GM12878 (cell line): ENCODE data around the gene PNMT. TPM values are rescaled to one million over a fixed set of nuclear protein-coding genes. Genes with fewer than 3 reads are reported as not detected.

Experiments used
- BACH1 ChIP-seq: fragments of 450-650 bp; IDR thresholded peaks from 2 replicates; pipeline ENCODE4 v1.6.1; 2017; ENCODE audit warnings: mild to moderate bottlenecking, borderline replicate concordance
- IKZF2 ChIP-seq, 2 experiments: fragments of 450-650 bp; IDR thresholded peaks; 2 replicates each; pipeline ENCODE4 v1.6.1; 2017; ENCODE audit warnings: mild to moderate bottlenecking in 2 of 2, moderate library complexity in 2 of 2
- JUNB ChIP-seq: IDR thresholded peaks from 2 replicates; pipeline ENCODE4 v1.6.1; 2016; ENCODE audit warnings: antibody characterized with exemption, mild to moderate bottlenecking
- LARP7 ChIP-seq: fragments of 450-650 bp; IDR thresholded peaks from 2 replicates; pipeline ENCODE4 v1.6.1; 2017; ENCODE audit warnings: mild to moderate bottlenecking
- NFXL1 ChIP-seq: fragments of 450-650 bp; IDR thresholded peaks from 2 replicates; pipeline ENCODE4 v1.6.1; 2017; ENCODE audit warnings: antibody characterized with exemption, mild to moderate bottlenecking, borderline replicate concordance
- NFYA ChIP-seq: IDR thresholded peaks from 2 replicates; pipeline ENCODE4 v1.6.1; 2011; ENCODE audit warnings: low read depth, mild to moderate bottlenecking, low read length, improper control_type of control experiment, borderline replicate concordance
- SIX5 ChIP-seq: IDR thresholded peaks from 2 replicates; pipeline ENCODE4 v1.6.1; 2011; ENCODE audit warnings: mild to moderate bottlenecking, low read depth, low read length, moderate library complexity; ENCODE audit not compliant: severe bottlenecking
- SREBF1 ChIP-seq: IDR thresholded peaks from 2 replicates; pipeline ENCODE4 v1.6.1; 2012; ENCODE audit warnings: mild to moderate bottlenecking, low read length
- TAF1 ChIP-seq: IDR thresholded peaks from 2 replicates; pipeline ENCODE4 v1.6.1; 2011; ENCODE audit warnings: mild to moderate bottlenecking, low read depth, low read length, borderline replicate concordance
- polyA plus RNA-seq, 11 experiments: library from polyadenylated mRNA; depleted of rRNA in 4 of 11; unstranded in 6 of 11; stranded (reverse) in 5 of 11; fragments of >200 nt; fragmentation: Nextera tagmentation in 4 of 11; fragmentation: Illumina TruSeq in 1 of 11; extraction: Ambion mirVana in 4 of 11; extraction: Trizol in 1 of 11; gene quantifications; 1 replicate in 1 of 11; 2 replicates in 10 of 11; pipeline versions ENCODE4 v1.2.1 to v1.2.3, GENCODE V29; 2011 to 2016; ENCODE audit warnings: inconsistent platforms in 2 of 11, missing spikeins in 2 of 11, low read depth in 1 of 11
- total RNA-seq, 4 experiments: library from RNA; depleted of rRNA in 3 of 4; stranded (reverse); fragments of >200 nt in 3 of 4; fragmentation: Illumina TruSeq in 1 of 4; extraction: Trizol in 1 of 4; gene quantifications; 2 replicates each; pipeline versions ENCODE4 v1.2.1 to v1.2.3, GENCODE V29; 2013 to 2021
- TF ChIP-seq, protein P1 (sequence below): fragments of 450-650 bp; IDR thresholded peaks from 2 replicates; pipeline ENCODE4 v1.6.1; 2017; ENCODE audit warnings: mild to moderate bottlenecking, moderate library complexity
- TF ChIP-seq, protein P2 (sequence below): fragments of 450-650 bp; IDR thresholded peaks from 2 replicates; pipeline ENCODE4 v1.6.1; 2016; ENCODE audit warnings: mild to moderate bottlenecking
- TF ChIP-seq, protein P3 (sequence below): fragments of 450-650 bp; IDR thresholded peaks from 2 replicates; pipeline ENCODE4 v1.6.1; 2016; ENCODE audit warnings: mild to moderate bottlenecking, moderate library complexity, borderline replicate concordance
- TF ChIP-seq, protein P4 (sequence below), 3 experiments: IDR thresholded peaks in 2 of 3; conservative IDR thresholded peaks in 1 of 3; 2 replicates each; pipeline ENCODE4 v1.5.1; 2011; ENCODE audit warnings: low read depth in 3 of 3, low read length in 3 of 3, mild to moderate bottlenecking in 3 of 3, control low read depth in 2 of 3, moderate library complexity in 2 of 3, inconsistent platforms in 1 of 3, mixed read lengths in 1 of 3; ENCODE audit not compliant: control insufficient read depth in 2 of 3, insufficient read depth in 1 of 3; ENCODE audit errors: extremely low read depth in 1 of 3
- TF ChIP-seq, protein P5 (sequence below): IDR thresholded peaks from 2 replicates; pipeline ENCODE4 v1.6.1; 2011; ENCODE audit warnings: borderline replicate concordance, low read depth, mild to moderate bottlenecking, moderate library complexity, low read length; ENCODE audit not compliant: insufficient read depth, poor library complexity, severe bottlenecking
- TF ChIP-seq, protein P6 (sequence below): IDR thresholded peaks from 2 replicates; pipeline ENCODE4 v1.6.1; 2011; ENCODE audit warnings: borderline replicate concordance, low read depth, mild to moderate bottlenecking, moderate library complexity, mixed read lengths, low read length; ENCODE audit not compliant: insufficient read depth; ENCODE audit errors: extremely low read length

Gene PNMT
- total and polyA plus RNA-seq, 10 of the 15 experiments (the other 5 are each of a cell fraction or from before 2014, with no cell fraction given) = not detected

DNA sequence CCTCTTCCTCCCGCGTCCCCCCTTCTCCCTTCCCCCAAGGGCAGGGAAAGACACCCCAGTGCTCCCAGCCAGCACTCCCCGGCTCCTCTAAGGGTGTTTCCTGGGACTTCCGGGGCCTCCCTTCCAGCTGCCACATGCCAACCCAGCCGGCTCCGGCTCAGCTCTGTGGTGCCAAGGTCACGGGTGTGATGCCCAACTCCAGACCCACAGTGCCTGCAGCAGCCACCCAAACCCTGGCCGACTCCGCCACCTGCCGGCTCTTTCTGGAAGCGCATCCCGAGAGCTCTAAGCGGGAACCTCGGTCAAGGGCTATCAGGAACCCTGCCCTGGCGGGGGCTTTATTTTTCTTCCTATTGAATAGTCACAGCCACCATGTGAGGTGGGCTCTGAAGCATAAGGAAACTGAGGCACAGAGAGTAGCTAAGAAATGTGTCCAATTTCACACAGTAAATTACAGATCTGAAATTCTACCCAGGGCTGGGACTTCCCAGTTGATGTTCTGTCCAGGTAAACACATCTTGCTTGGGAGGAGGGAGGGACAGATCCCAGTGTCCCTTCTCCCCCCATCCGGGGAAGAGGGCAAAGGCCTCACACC lies 44.8 kb upstream of the PNMT start (continued):
- TF ChIP-seq, protein P1, sequence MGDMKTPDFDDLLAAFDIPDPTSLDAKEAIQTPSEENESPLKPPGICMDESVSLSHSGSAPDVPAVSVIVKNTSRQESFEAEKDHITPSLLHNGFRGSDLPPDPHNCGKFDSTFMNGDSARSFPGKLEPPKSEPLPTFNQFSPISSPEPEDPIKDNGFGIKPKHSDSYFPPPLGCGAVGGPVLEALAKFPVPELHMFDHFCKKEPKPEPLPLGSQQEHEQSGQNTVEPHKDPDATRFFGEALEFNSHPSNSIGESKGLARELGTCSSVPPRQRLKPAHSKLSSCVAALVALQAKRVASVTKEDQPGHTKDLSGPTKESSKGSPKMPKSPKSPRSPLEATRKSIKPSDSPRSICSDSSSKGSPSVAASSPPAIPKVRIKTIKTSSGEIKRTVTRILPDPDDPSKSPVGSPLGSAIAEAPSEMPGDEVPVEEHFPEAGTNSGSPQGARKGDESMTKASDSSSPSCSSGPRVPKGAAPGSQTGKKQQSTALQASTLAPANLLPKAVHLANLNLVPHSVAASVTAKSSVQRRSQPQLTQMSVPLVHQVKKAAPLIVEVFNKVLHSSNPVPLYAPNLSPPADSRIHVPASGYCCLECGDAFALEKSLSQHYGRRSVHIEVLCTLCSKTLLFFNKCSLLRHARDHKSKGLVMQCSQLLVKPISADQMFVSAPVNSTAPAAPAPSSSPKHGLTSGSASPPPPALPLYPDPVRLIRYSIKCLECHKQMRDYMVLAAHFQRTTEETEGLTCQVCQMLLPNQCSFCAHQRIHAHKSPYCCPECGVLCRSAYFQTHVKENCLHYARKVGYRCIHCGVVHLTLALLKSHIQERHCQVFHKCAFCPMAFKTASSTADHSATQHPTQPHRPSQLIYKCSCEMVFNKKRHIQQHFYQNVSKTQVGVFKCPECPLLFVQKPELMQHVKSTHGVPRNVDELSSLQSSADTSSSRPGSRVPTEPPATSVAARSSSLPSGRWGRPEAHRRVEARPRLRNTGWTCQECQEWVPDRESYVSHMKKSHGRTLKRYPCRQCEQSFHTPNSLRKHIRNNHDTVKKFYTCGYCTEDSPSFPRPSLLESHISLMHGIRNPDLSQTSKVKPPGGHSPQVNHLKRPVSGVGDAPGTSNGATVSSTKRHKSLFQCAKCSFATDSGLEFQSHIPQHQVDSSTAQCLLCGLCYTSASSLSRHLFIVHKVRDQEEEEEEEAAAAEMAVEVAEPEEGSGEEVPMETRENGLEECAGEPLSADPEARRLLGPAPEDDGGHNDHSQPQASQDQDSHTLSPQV = no peak
- TF ChIP-seq SREBF1 (no peak), SIX5 (no peak), LARP7 (no peak), IKZF2 (IDR thresholded peaks at IDR 0.05) (peak in 1 of 2 experiments; percentile 30; a peak in 1 of 4 replicates), NFXL1 (no peak), TAF1 (no peak), JUNB (no peak), NFYA (no peak), BACH1 (no peak)
- TF ChIP-seq, protein P2, sequence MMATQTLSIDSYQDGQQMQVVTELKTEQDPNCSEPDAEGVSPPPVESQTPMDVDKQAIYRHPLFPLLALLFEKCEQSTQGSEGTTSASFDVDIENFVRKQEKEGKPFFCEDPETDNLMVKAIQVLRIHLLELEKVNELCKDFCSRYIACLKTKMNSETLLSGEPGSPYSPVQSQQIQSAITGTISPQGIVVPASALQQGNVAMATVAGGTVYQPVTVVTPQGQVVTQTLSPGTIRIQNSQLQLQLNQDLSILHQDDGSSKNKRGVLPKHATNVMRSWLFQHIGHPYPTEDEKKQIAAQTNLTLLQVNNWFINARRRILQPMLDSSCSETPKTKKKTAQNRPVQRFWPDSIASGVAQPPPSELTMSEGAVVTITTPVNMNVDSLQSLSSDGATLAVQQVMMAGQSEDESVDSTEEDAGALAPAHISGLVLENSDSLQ = no peak
- TF ChIP-seq, protein P3, sequence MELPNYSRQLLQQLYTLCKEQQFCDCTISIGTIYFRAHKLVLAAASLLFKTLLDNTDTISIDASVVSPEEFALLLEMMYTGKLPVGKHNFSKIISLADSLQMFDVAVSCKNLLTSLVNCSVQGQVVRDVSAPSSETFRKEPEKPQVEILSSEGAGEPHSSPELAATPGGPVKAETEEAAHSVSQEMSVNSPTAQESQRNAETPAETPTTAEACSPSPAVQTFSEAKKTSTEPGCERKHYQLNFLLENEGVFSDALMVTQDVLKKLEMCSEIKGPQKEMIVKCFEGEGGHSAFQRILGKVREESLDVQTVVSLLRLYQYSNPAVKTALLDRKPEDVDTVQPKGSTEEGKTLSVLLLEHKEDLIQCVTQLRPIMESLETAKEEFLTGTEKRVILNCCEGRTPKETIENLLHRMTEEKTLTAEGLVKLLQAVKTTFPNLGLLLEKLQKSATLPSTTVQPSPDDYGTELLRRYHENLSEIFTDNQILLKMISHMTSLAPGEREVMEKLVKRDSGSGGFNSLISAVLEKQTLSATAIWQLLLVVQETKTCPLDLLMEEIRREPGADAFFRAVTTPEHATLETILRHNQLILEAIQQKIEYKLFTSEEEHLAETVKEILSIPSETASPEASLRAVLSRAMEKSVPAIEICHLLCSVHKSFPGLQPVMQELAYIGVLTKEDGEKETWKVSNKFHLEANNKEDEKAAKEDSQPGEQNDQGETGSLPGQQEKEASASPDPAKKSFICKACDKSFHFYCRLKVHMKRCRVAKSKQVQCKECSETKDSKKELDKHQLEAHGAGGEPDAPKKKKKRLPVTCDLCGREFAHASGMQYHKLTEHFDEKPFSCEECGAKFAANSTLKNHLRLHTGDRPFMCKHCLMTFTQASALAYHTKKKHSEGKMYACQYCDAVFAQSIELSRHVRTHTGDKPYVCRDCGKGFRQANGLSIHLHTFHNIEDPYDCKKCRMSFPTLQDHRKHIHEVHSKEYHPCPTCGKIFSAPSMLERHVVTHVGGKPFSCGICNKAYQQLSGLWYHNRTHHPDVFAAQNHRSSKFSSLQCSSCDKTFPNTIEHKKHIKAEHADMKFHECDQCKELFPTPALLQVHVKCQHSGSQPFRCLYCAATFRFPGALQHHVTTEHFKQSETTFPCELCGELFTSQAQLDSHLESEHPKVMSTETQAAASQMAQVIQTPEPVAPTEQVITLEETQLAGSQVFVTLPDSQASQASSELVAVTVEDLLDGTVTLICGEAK = no peak
- TF ChIP-seq, protein P4, sequence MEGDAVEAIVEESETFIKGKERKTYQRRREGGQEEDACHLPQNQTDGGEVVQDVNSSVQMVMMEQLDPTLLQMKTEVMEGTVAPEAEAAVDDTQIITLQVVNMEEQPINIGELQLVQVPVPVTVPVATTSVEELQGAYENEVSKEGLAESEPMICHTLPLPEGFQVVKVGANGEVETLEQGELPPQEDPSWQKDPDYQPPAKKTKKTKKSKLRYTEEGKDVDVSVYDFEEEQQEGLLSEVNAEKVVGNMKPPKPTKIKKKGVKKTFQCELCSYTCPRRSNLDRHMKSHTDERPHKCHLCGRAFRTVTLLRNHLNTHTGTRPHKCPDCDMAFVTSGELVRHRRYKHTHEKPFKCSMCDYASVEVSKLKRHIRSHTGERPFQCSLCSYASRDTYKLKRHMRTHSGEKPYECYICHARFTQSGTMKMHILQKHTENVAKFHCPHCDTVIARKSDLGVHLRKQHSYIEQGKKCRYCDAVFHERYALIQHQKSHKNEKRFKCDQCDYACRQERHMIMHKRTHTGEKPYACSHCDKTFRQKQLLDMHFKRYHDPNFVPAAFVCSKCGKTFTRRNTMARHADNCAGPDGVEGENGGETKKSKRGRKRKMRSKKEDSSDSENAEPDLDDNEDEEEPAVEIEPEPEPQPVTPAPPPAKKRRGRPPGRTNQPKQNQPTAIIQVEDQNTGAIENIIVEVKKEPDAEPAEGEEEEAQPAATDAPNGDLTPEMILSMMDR (IDR thresholded peaks at IDR 0.05 in 2 of 3, conservative IDR thresholded peaks at IDR 0.05 in 1 of 3; ENCODE audit: control insufficient read depth in 2 of 3, extremely low read depth in 1 of 3, insufficient read depth in 1 of 3, low read depth in 3 of 3, low read length in 3 of 3) = peak; percentile 92 to 97 (median 92)
- TF ChIP-seq, protein P5, sequence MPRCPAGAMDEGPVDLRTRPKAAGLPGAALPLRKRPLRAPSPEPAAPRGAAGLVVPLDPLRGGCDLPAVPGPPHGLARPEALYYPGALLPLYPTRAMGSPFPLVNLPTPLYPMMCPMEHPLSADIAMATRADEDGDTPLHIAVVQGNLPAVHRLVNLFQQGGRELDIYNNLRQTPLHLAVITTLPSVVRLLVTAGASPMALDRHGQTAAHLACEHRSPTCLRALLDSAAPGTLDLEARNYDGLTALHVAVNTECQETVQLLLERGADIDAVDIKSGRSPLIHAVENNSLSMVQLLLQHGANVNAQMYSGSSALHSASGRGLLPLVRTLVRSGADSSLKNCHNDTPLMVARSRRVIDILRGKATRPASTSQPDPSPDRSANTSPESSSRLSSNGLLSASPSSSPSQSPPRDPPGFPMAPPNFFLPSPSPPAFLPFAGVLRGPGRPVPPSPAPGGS = no peak
- TF ChIP-seq, protein P6, sequence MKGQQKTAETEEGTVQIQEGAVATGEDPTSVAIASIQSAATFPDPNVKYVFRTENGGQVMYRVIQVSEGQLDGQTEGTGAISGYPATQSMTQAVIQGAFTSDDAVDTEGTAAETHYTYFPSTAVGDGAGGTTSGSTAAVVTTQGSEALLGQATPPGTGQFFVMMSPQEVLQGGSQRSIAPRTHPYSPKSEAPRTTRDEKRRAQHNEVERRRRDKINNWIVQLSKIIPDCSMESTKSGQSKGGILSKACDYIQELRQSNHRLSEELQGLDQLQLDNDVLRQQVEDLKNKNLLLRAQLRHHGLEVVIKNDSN = no peak
